DOHH2 (cell line): Measurements from ENCODE around the gene KLC4.
"Not testable (repeated sequence)": the region's sequence is repeated elsewhere in the genome, so short reads cannot be mapped to it uniquely, and the experiment has no call there.

Experiments
- H3F3A ChIP-seq: fragments of 200-600 bp; sonication (generic), shearing (Covaris generic); 2 replicates; pipeline ENCODE4 v1.6.0; 2016; ENCODE audit warnings: antibody characterized with exemption, mild to moderate bottlenecking; ENCODE audit not compliant: control insufficient read depth, insufficient read depth
- H3K27ac ChIP-seq: fragments of 200-600 bp; sonication (generic); 2 replicates; pipeline ENCODE4 v1.5.1; 2014; ENCODE audit warnings: low read depth, mild to moderate bottlenecking, low read length, moderate library complexity
- H3K27me3 ChIP-seq: fragments of 200-600 bp; sonication (generic); 2 replicates; pipeline ENCODE4 v1.6.1; 2014; ENCODE audit warnings: mild to moderate bottlenecking, low read length, mixed read lengths; ENCODE audit not compliant: control insufficient read depth
- H3K36me3 ChIP-seq: fragments of 200-600 bp; sonication (generic); 2 replicates; pipeline ENCODE4 v1.6.1; 2014; ENCODE audit warnings: mild to moderate bottlenecking, low read length, moderate library complexity, mixed read lengths; ENCODE audit not compliant: control insufficient read depth
- H3K4me1 ChIP-seq: fragments of 200-600 bp; sonication (generic); 2 replicates; pipeline ENCODE4 v1.6.1; 2014; ENCODE audit warnings: mild to moderate bottlenecking, low read length, mixed read lengths; ENCODE audit not compliant: control insufficient read depth
- H3K4me2 ChIP-seq: fragments of 200-600 bp; sonication (generic); 2 replicates; pipeline ENCODE4 v1.6.0; 2014; ENCODE audit warnings: mild to moderate bottlenecking, low read length, moderate library complexity
- H3K4me3 ChIP-seq: fragments of 200-600 bp; sonication (generic); 2 replicates; pipeline ENCODE4 v1.5.1; 2014; ENCODE audit warnings: mild to moderate bottlenecking, low read length, mixed read lengths
- H3K79me2 ChIP-seq: fragments of 200-600 bp; sonication (generic); 2 replicates; pipeline ENCODE4 v1.6.1; 2014; ENCODE audit warnings: mild to moderate bottlenecking, low read length, mixed read lengths; ENCODE audit not compliant: control insufficient read depth
- H3K9me2 ChIP-seq: fragments of 200-600 bp; sonication (generic); replicated peaks from 2 replicates; pipeline ENCODE4 v1.6.1; 2014; ENCODE audit warnings: mild to moderate bottlenecking, low read length, mixed read lengths; ENCODE audit not compliant: control insufficient read depth
- H3K9me3 ChIP-seq: fragments of 200-600 bp; sonication (generic); 2 replicates; pipeline ENCODE4 v1.6.1; 2014; ENCODE audit warnings: antibody characterized with exemption, low read length, mixed read lengths; ENCODE audit not compliant: control insufficient read depth, insufficient read depth
- H4K20me1 ChIP-seq: fragments of 200-600 bp; sonication (generic); 2 replicates; pipeline ENCODE4 v1.6.0; 2014; ENCODE audit warnings: low read depth, mild to moderate bottlenecking, antibody characterized with exemption, low read length, moderate library complexity; ENCODE audit not compliant: control insufficient read depth, insufficient read depth
- EZH2phosphoT487 ChIP-seq: fragments of 200-600 bp; sonication (generic); IDR thresholded peaks from 2 replicates; pipeline ENCODE4 v1.6.1; 2017; ENCODE audit warnings: borderline replicate concordance, mild to moderate bottlenecking, antibody characterized with exemption, low read length, moderate library complexity, mixed read lengths
- TF ChIP-seq, protein P1 (sequence below): fragments of 200-600 bp; sonication (generic); IDR thresholded peaks from one replicate; pipeline ENCODE4 v1.5.1; 2014; ENCODE audit warnings: antibody characterized with exemption, mild to moderate bottlenecking, low read depth, low read length; ENCODE audit not compliant: poor library complexity, severe bottlenecking

Gene KLC4

GRCh38 chr6:43113431-43114260 lies 54.2 kb downstream of the KLC4 start:
- Histone ChIP-seq H3K27ac (no peak overlapping the region), H3K4me2 (no peak overlapping the region)
- TF ChIP-seq EZH2phosphoT487: no peak
- TF ChIP-seq, protein P1, sequence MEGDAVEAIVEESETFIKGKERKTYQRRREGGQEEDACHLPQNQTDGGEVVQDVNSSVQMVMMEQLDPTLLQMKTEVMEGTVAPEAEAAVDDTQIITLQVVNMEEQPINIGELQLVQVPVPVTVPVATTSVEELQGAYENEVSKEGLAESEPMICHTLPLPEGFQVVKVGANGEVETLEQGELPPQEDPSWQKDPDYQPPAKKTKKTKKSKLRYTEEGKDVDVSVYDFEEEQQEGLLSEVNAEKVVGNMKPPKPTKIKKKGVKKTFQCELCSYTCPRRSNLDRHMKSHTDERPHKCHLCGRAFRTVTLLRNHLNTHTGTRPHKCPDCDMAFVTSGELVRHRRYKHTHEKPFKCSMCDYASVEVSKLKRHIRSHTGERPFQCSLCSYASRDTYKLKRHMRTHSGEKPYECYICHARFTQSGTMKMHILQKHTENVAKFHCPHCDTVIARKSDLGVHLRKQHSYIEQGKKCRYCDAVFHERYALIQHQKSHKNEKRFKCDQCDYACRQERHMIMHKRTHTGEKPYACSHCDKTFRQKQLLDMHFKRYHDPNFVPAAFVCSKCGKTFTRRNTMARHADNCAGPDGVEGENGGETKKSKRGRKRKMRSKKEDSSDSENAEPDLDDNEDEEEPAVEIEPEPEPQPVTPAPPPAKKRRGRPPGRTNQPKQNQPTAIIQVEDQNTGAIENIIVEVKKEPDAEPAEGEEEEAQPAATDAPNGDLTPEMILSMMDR: no peak

DNA sequence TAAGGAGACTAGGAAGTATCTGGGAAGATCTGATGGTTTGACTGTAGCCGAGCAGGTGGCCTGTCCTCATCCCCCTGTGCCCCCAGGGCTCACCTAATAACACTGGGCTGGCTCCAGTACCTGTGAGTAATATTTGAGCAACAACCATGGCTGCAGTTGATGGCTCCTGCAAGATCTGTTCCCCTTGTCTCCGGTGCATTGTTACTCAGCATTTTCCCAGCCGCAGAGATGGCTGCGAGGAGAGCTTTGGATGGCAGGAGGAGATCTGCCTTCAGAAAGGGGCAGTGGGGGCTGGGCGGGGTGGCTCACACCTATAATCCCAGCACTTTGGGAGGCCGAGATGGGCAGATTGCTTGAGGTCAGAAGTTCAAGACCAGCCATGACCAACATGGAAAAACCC lies 55.9 kb downstream of the KLC4 start:
- TF ChIP-seq, protein P1: no peak
- Histone ChIP-seq H3K4me1 (no peaks in the 10 kb centered on the region), H3K27ac (no peak overlapping the region)

More at GRCh38 chr6:43113431-43114260, 54.2 kb downstream of the KLC4 start:
- Histone ChIP-seq H3K27me3 (peaks cover 3% of the 10 kb centered on the region; the same call in 1 of the 2 replicates), H3K4me1 (no peaks in the 10 kb centered on the region), H3K36me3 (no peaks in the 10 kb centered on the region), H3K9me2 (no peaks in the 10 kb centered on the region), H3F3A (no peaks in the 10 kb centered on the region), H3K4me3 (no peak overlapping the region), H3K79me2 (no peaks in the 10 kb centered on the region), H4K20me1 (no peaks in the 10 kb centered on the region), H3K9me3 (no peaks in the 10 kb centered on the region)

GRCh38 chr6:43117466-43117865 lies 58.0 kb downstream of the KLC4 start:
- H3K9me2 ChIP-seq, H3F3A ChIP-seq, H3K4me1 ChIP-seq, H3K27me3 ChIP-seq, H3K27ac ChIP-seq, H3K9me3 ChIP-seq, H4K20me1 ChIP-seq, H3K79me2 ChIP-seq, H3K4me3 ChIP-seq, H3K36me3 ChIP-seq, H3K4me2 ChIP-seq: not testable (repeated sequence)

More for the DNA sequence above, 55.9 kb downstream of the KLC4 start:
- Histone ChIP-seq H3K79me2 (no peaks in the 10 kb centered on the region), H3K9me2 (no peaks in the 10 kb centered on the region), H3K4me2 (no peak overlapping the region), H3K36me3 (no peaks in the 10 kb centered on the region), H3K9me3 (no peaks in the 10 kb centered on the region), H4K20me1 (no peaks in the 10 kb centered on the region; the same call in 1 of the 2 replicates), H3F3A (no peaks in the 10 kb centered on the region), H3K4me3 (no peak overlapping the region), H3K27me3 (peaks cover 6% of the 10 kb centered on the region; the same call in 1 of the 2 replicates)

GRCh38 chr6:43119482-43119881 lies 60.1 kb downstream of the KLC4 start:
- H3K4me1 ChIP-seq: no peaks in the 10 kb centered on the region
- no peaks in the 10 kb centered on the region; the same call in 1 of the 2 replicates for H4K20me1 ChIP-seq
- H3K27me3 ChIP-seq: peaks cover 7% of the 10 kb centered on the region; the same call in 1 of the 2 replicates
- H3K27ac ChIP-seq: no peak overlapping the region
- no peaks in the 10 kb centered on the region for H3K9me2 ChIP-seq
- H3K4me3 ChIP-seq: no peak overlapping the region
- no peaks in the 10 kb centered on the region for H3F3A ChIP-seq
- H3K4me2 ChIP-seq: no peak overlapping the region
- H3K36me3 ChIP-seq: no peaks in the 10 kb centered on the region
- no peaks in the 10 kb centered on the region for H3K79me2 ChIP-seq
- TF ChIP-seq, protein P1: no peak
- TF ChIP-seq EZH2phosphoT487: no peak
- H3K9me3 ChIP-seq: no peaks in the 10 kb centered on the region
